GM23338 (cell line): ENCODE results near the gene OR6B2. TPM values are rescaled to one million over a fixed set of nuclear protein-coding genes. Genes with fewer than 3 reads are reported as not detected.

Experiments
- ATAC-seq: fragments of 200-7000 bp; cut with Tn5 transposase; 3 replicates; pipeline ENCODE4 v1.9.1; 2020
- DNase-seq: peaks from one replicate; pipeline ENCODE4 v3.0.0-alpha.2; 2015; ENCODE audit warnings: low spot score
- H2AFZ ChIP-seq: fragments of 200-600 bp; sonication (generic); 2 replicates; pipeline ENCODE4 v1.8.0; 2016; ENCODE audit warnings: antibody characterized with exemption, mild to moderate bottlenecking, moderate library complexity
- H3F3A ChIP-seq: fragments of 200-600 bp; sonication (generic); replicated peaks from 2 replicates; pipeline ENCODE4 v1.8.0; 2017; ENCODE audit warnings: antibody characterized with exemption, mixed run types, low read depth
- H3K27ac ChIP-seq: fragments of 200-600 bp; sonication (generic); 2 replicates; pipeline ENCODE4 v1.6.1; 2016; ENCODE audit warnings: low read depth
- H3K27me3 ChIP-seq: fragments of 200-600 bp; sonication (generic); 2 replicates; pipeline ENCODE4 v1.8.0; 2016; ENCODE audit warnings: mild to moderate bottlenecking, mixed run types, moderate library complexity; ENCODE audit not compliant: insufficient read depth
- H3K36me3 ChIP-seq: fragments of 200-600 bp; sonication (generic); 2 replicates; pipeline ENCODE4 v1.8.0; 2016; ENCODE audit warnings: mild to moderate bottlenecking; ENCODE audit not compliant: insufficient read depth
- H3K4me1 ChIP-seq: fragments of 200-600 bp; sonication (generic); 2 replicates; pipeline ENCODE4 v1.8.0; 2016; ENCODE audit warnings: mild to moderate bottlenecking, moderate library complexity; ENCODE audit not compliant: insufficient read depth
- H3K4me2 ChIP-seq: fragments of 200-600 bp; sonication (generic); 2 replicates; pipeline ENCODE4 v1.7.1; 2017; ENCODE audit warnings: mixed run types
- H3K4me3 ChIP-seq: fragments of 200-600 bp; sonication (generic); 2 replicates; pipeline ENCODE4 v1.6.1; 2016; ENCODE audit warnings: mixed run types
- H3K79me2 ChIP-seq: fragments of 200-600 bp; sonication (generic); replicated peaks from 2 replicates; pipeline ENCODE4 v1.8.0; 2017; ENCODE audit warnings: mild to moderate bottlenecking; ENCODE audit not compliant: insufficient read depth
- H3K9me2 ChIP-seq: fragments of 200-600 bp; sonication (generic); 2 replicates; pipeline ENCODE4 v1.8.0; 2017; ENCODE audit not compliant: insufficient read depth
- H4K20me1 ChIP-seq: fragments of 200-600 bp; sonication (generic); replicated peaks from 2 replicates; pipeline ENCODE4 v1.8.0; 2017; ENCODE audit warnings: mild to moderate bottlenecking; ENCODE audit not compliant: insufficient read depth
- H3K27ac Mint-ChIP-seq: 2 replicates; pipeline ENCODE4 v1.8.0; 2020; ENCODE audit warnings: inconsistent platforms, mild to moderate bottlenecking, moderate library complexity, mixed read lengths
- H3K27me3 Mint-ChIP-seq: 3 replicates; pipeline ENCODE4 v1.8.0; 2022; ENCODE audit warnings: low read depth, mild to moderate bottlenecking, moderate library complexity, mixed read lengths, inconsistent platforms; ENCODE audit not compliant: insufficient read depth, poor library complexity
- H3K36me3 Mint-ChIP-seq: 3 replicates; pipeline ENCODE4 v1.8.0; 2021; ENCODE audit warnings: low read depth, mild to moderate bottlenecking, inconsistent platforms, moderate library complexity, mixed read lengths
- H3K4me1 Mint-ChIP-seq: 3 replicates; pipeline ENCODE4 v1.8.0; 2020; ENCODE audit warnings: mild to moderate bottlenecking, inconsistent platforms, mixed read lengths
- H3K4me3 Mint-ChIP-seq: 3 replicates; pipeline ENCODE4 v1.8.0; 2021; ENCODE audit warnings: moderate library complexity, mild to moderate bottlenecking, inconsistent platforms, mixed read lengths
- H3K9me3 Mint-ChIP-seq: 3 replicates; pipeline ENCODE4 v1.8.0; 2020; ENCODE audit warnings: moderate library complexity, mild to moderate bottlenecking, inconsistent platforms, mixed read lengths
- polyA plus RNA-seq: library from polyadenylated mRNA; unstranded; fragments of >200 nt; fragmentation: Nextera tagmentation; extraction: Ambion mirVana; gene quantifications from 2 replicates; pipeline ENCODE4 v1.2.1, GENCODE V29; 2016
- total RNA-seq: library from RNA; depleted of rRNA; stranded (reverse); fragments of >200 nt; shearing (Covaris generic); gene quantifications from 2 replicates; pipeline ENCODE4 v1.2.3, GENCODE V29; 2014
- TF ChIP-seq, protein P1 (sequence below): fragments of 250-450 bp; sonication (Bioruptor Pico); IDR thresholded peaks from 2 replicates; pipeline ENCODE4 v1.5.0; 2020; ENCODE audit warnings: mild to moderate bottlenecking, moderate library complexity
- TF ChIP-seq, protein P2 (sequence below), 2 experiments: fragments of 200-600 bp in 1 of 2; sonication (generic) in 1 of 2; conservative IDR thresholded peaks; 2 replicates each; pipeline versions ENCODE4 v1.5.1 to v1.6.1; 2016 to 2017; ENCODE audit warnings: antibody characterized with exemption in 2 of 2, low read depth in 2 of 2, mild to moderate bottlenecking in 2 of 2, moderate library complexity in 1 of 2
- TF ChIP-seq, protein P3 (sequence below): IDR thresholded peaks from 2 replicates; pipeline ENCODE4 v1.6.1; 2016; ENCODE audit warnings: antibody characterized with exemption

Gene OR6B2
- total and polyA plus RNA-seq, 2 experiments from 2014 or later: not detected

DNA sequence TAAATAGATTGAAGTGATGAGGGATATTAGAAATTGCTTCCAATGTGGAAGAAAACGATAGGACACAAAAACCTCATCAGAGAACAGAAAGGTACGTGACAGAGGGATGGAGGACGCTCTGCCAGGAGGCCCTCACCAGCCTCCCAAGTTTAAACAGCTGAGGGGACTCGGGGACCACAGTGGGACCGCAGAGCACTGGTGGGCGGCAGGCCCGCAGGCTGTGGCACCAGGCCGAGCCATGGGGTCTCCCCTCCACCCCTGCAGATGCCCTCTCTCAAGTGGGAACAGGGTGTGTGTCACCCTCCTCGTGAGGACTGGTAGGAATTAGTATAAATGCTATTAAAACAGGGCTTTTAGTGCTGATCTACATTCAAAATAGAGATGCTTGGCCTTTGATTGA is 15.9 kb downstream of the OR6B2 start (continued):
- TF ChIP-seq, protein P1, sequence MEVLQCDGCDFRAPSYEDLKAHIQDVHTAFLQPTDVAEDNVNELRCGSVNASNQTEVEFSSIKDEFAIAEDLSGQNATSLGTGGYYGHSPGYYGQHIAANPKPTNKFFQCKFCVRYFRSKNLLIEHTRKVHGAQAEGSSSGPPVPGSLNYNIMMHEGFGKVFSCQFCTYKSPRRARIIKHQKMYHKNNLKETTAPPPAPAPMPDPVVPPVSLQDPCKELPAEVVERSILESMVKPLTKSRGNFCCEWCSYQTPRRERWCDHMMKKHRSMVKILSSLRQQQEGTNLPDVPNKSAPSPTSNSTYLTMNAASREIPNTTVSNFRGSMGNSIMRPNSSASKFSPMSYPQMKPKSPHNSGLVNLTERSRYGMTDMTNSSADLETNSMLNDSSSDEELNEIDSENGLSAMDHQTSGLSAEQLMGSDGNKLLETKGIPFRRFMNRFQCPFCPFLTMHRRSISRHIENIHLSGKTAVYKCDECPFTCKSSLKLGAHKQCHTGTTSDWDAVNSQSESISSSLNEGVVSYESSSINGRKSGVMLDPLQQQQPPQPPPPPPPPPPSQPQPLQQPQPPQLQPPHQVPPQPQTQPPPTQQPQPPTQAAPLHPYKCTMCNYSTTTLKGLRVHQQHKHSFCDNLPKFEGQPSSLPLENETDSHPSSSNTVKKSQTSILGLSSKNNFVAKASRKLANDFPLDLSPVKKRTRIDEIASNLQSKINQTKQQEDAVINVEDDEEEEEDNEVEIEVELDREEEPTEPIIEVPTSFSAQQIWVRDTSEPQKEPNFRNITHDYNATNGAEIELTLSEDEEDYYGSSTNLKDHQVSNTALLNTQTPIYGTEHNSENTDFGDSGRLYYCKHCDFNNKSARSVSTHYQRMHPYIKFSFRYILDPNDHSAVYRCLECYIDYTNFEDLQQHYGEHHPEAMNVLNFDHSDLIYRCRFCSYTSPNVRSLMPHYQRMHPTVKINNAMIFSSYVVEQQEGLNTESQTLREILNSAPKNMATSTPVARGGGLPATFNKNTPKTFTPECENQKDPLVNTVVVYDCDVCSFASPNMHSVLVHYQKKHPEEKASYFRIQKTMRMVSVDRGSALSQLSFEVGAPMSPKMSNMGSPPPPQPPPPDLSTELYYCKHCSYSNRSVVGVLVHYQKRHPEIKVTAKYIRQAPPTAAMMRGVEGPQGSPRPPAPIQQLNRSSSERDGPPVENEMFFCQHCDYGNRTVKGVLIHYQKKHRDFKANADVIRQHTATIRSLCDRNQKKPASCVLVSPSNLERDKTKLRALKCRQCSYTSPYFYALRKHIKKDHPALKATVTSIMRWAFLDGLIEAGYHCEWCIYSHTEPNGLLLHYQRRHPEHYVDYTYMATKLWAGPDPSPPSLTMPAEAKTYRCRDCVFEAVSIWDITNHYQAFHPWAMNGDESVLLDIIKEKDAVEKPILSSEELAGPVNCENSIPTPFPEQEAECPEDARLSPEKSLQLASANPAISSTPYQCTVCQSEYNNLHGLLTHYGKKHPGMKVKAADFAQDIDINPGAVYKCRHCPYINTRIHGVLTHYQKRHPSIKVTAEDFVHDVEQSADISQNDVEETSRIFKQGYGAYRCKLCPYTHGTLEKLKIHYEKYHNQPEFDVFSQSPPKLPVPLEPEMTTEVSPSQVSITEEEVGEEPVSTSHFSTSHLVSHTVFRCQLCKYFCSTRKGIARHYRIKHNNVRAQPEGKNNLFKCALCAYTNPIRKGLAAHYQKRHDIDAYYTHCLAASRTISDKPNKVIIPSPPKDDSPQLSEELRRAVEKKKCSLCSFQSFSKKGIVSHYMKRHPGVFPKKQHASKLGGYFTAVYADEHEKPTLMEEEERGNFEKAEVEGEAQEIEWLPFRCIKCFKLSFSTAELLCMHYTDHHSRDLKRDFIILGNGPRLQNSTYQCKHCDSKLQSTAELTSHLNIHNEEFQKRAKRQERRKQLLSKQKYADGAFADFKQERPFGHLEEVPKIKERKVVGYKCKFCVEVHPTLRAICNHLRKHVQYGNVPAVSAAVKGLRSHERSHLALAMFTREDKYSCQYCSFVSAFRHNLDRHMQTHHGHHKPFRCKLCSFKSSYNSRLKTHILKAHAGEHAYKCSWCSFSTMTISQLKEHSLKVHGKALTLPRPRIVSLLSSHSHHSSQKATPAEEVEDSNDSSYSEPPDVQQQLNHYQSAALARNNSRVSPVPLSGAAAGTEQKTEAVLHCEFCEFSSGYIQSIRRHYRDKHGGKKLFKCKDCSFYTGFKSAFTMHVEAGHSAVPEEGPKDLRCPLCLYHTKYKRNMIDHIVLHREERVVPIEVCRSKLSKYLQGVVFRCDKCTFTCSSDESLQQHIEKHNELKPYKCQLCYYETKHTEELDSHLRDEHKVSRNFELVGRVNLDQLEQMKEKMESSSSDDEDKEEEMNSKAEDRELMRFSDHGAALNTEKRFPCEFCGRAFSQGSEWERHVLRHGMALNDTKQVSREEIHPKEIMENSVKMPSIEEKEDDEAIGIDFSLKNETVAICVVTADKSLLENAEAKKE (CRISPR knock-in tag): no peak
- TF ChIP-seq, protein P2, sequence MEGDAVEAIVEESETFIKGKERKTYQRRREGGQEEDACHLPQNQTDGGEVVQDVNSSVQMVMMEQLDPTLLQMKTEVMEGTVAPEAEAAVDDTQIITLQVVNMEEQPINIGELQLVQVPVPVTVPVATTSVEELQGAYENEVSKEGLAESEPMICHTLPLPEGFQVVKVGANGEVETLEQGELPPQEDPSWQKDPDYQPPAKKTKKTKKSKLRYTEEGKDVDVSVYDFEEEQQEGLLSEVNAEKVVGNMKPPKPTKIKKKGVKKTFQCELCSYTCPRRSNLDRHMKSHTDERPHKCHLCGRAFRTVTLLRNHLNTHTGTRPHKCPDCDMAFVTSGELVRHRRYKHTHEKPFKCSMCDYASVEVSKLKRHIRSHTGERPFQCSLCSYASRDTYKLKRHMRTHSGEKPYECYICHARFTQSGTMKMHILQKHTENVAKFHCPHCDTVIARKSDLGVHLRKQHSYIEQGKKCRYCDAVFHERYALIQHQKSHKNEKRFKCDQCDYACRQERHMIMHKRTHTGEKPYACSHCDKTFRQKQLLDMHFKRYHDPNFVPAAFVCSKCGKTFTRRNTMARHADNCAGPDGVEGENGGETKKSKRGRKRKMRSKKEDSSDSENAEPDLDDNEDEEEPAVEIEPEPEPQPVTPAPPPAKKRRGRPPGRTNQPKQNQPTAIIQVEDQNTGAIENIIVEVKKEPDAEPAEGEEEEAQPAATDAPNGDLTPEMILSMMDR (conservative IDR thresholded peaks at IDR 0.05; ENCODE audit: low read depth in 2 of 2): no peak

DNA sequence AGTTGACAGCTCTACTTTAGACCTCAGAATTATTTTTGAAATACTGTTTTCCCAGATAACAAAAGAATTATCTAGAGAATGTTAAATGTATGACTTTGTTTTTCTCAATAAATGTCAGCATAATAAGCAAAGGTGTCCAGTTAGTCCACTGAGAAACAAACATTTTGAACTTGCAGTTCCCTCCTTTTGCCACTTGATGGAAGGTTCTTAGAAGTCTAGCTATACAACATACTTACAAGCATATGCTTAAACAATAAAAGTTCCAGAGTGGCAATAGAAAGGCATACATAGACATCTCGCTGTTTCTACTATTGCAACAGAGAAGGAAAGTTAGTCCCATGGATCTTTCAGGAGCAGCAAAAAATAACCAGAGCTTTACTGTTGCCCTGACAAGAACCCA is 16.9 kb downstream of the OR6B2 start:
- Mint-ChIP-seq H3K36me3 (peaks cover 62% of the 10 kb centered on the region), H3K4me1 (no peaks in the 10 kb centered on the region), H3K27me3 (peaks cover 9% of the 10 kb centered on the region), H3K27ac (no peak overlapping the region), H3K9me3 (no peaks in the 10 kb centered on the region), H3K4me3 (no peak overlapping the region)
- H3K4me2 ChIP-seq: no peak overlapping the region
- H4K20me1 ChIP-seq: peaks cover 3% of the 10 kb centered on the region
- H3K27me3 ChIP-seq: no peaks in the 10 kb centered on the region
- no peak overlapping the region for H3K27ac ChIP-seq
- H3K4me3 ChIP-seq: no peak overlapping the region
- H3K79me2 ChIP-seq: 0 out of 2 replicates have a peak, but pooled peaks cover 11% of the 10 kb centered on the region
- H3F3A ChIP-seq: no peaks in the 10 kb centered on the region
- no peaks in the 10 kb centered on the region for H3K4me1 ChIP-seq
- ATAC-seq (no peak), DNase-seq (no peak)
- peaks cover 40% of the 10 kb centered on the region for H3K36me3 ChIP-seq
- H2AFZ ChIP-seq: no peak overlapping the region
- TF ChIP-seq, protein P2 (conservative IDR thresholded peaks at IDR 0.05; ENCODE audit: low read depth in 2 of 2): peak in 1 of 2 experiments; percentile 26; a peak in 1 of 4 replicates
- TF ChIP-seq, protein P3, sequence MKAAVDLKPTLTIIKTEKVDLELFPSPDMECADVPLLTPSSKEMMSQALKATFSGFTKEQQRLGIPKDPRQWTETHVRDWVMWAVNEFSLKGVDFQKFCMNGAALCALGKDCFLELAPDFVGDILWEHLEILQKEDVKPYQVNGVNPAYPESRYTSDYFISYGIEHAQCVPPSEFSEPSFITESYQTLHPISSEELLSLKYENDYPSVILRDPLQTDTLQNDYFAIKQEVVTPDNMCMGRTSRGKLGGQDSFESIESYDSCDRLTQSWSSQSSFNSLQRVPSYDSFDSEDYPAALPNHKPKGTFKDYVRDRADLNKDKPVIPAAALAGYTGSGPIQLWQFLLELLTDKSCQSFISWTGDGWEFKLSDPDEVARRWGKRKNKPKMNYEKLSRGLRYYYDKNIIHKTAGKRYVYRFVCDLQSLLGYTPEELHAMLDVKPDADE: no peak
- H3K9me2 ChIP-seq: no peaks in the 10 kb centered on the region
